Kidney (tissue), 14 donors: ENCODE measurements around the gene MSI2. TPM values are rescaled to one million over a fixed set of nuclear protein-coding genes. Genes with fewer than 3 reads are reported as not detected.

Experiments used
- DNase-seq, 5 donors: peaks; one replicate each; pipeline ENCODE4 v3.0.0-alpha.2; 2013 to 2020
- FAIRE-seq: peaks from 2 replicates; lab custom pipeline; 2012; peaks lifted over from hg19 to GRCh38; lab: Jason Lieb, UNC
- H3K27ac ChIP-seq, 2 donors: one replicate each; pipeline ENCODE4 v1.7.0; 2013; ENCODE audit warnings: low read depth in 2 of 2, low read length in 2 of 2, inconsistent platforms in 1 of 2
- H3K27me3 ChIP-seq: one replicate; pipeline ENCODE4 v1.7.1; 2013; ENCODE audit warnings: low read length, inconsistent platforms; ENCODE audit not compliant: control insufficient read depth, insufficient read depth
- H3K36me3 ChIP-seq, 3 donors: one replicate each; pipeline versions ENCODE4 v1.7.0 to v1.7.1; 2013; ENCODE audit warnings: low read length in 3 of 3, control low read depth in 1 of 3, inconsistent platforms in 1 of 3; ENCODE audit not compliant: insufficient read depth in 3 of 3, control insufficient read depth in 2 of 3
- H3K4me1 ChIP-seq, 3 donors: one replicate each; pipeline versions ENCODE4 v1.7.0 to v1.7.1; 2013; ENCODE audit warnings: low read length in 3 of 3, inconsistent platforms in 1 of 3, low read depth in 1 of 3; ENCODE audit not compliant: control insufficient read depth in 2 of 3, insufficient read depth in 2 of 3
- H3K4me3 ChIP-seq, 3 donors: one replicate each; pipeline versions ENCODE4 v1.7.0 to v1.8.1; 2013; ENCODE audit warnings: low read length in 3 of 3, control low read depth in 1 of 3, inconsistent platforms in 1 of 3
- H3K9ac ChIP-seq, 3 donors: one replicate each; pipeline versions ENCODE4 v1.7.0 to v1.7.1; 2013; ENCODE audit warnings: low read length in 3 of 3, control low read depth in 1 of 3, inconsistent platforms in 1 of 3
- H3K9me3 ChIP-seq, 3 donors: one replicate each; pipeline versions ENCODE4 v1.7.0 to v1.7.1; 2013; ENCODE audit warnings: low read length in 3 of 3, control low read depth in 1 of 3, inconsistent platforms in 1 of 3; ENCODE audit not compliant: control insufficient read depth in 2 of 3, insufficient read depth in 1 of 3
- intact Hi-C: fragments of 100-400 bp; cut with DNase I; formaldehyde crosslinking; loops from one replicate; pipeline ENCODE4 v1.11.1; 2022
- polyA plus RNA-seq: library from polyadenylated mRNA; stranded (reverse); fragments of 350-450 nt; fragmentation: Illumina TruSeq; extraction: RNeasy Lipid Tissue Mini Kit (QIAGEN cat#74804); gene quantifications from one replicate; pipeline ENCODE4 v1.2.3, GENCODE V29; 2014; ENCODE audit warnings: low read depth, low replicate concordance; ENCODE audit not compliant: insufficient read depth
- total RNA-seq: library from RNA; stranded (reverse); fragmentation: NEBNext Ultra II Directional; extraction: Animal tissue kit (Norgen Biotek cat#: 25700); gene quantifications from one replicate; pipeline ENCODE4 v1.2.1, GENCODE V29; 2021
- TF ChIP-seq, protein P1 (sequence below): IDR thresholded peaks from 3 replicates; pipeline ENCODE4 v1.5.1; 2012; ENCODE audit warnings: mild to moderate bottlenecking, moderate library complexity, borderline replicate concordance; ENCODE audit not compliant: insufficient read depth; ENCODE audit errors: extremely low read depth
- donor health status: control.
- donor health status: control.
- donor health status: control.
- donor health status: control.
- donor health status: control.
- donor health status: DM: yes; HTN: yes; CAD: no.
- donor health status: Normal renal cell carcinoma (clear cell type).

Gene MSI2
- total and polyA plus RNA-seq, 2 donors from 2014 or later, result 69.2 to 151 TPM

DNA sequence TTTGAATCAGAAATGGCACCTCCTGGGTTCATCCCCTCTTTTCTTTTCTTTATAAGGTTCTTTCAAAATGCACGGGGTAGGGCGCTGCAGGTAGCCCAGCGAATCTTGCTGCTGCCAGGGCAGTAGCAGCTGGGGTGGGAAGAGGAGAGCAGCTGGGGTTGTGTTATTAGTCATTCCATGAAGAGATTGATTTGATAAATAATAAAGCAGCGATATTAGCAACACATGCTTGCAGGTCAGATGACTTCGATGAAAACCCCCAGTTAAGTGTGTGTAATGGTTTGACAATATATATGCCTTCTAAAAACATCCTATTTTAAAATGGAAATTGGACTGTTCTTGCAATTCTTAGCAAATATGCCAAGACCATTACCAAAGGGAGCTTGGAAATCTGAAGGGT is 288.1 kb downstream of the MSI2 start:
- no peak for FAIRE-seq

DNA sequence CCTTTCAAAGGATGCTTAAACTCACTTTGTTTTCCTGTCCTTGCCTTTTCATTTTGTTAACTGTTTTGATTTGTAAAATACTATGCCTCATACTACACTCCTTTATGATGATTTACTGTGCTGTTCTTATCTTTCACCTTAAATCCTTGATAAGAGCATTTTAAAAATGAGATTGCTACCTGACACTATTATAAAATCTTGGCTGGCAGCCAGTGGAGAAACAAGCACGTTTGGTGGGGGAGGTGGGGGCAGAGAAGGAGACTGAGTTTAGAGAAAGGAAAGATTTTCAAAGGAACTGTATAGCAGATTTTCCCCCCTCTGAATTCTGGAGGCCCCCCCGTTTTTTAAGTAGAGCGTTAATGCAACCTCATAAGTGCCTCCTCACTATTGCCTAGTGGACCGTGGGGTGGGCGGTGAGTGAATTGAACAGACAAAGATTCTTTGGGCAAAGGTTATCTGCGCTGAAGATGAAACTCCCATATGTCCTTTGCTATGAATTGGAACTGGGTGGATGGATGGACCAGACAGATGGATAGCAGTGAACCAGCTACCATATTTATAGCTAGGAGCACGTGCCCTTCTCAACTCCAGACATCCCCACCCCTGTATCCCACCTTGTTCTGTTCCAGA is 288.6 kb downstream of the MSI2 start:
- DNase-seq, result no peak
- Histone ChIP-seq H3K4me1 (peaks cover under 1 to 21% (median 21%) of the 10 kb centered on the region in 3 donors), H3K9me3 (no peaks in the 10 kb centered on the region), H3K9ac (no peak overlapping the region), H3K4me3 (no peak overlapping the region), H3K36me3 (no peaks in the 10 kb centered on the region), H3K27ac (no peak overlapping the region), H3K27me3 (no peaks in the 10 kb centered on the region)
- FAIRE-seq, result no peak
- intact Hi-C loops, result no loop called here
- TF ChIP-seq, protein P1, sequence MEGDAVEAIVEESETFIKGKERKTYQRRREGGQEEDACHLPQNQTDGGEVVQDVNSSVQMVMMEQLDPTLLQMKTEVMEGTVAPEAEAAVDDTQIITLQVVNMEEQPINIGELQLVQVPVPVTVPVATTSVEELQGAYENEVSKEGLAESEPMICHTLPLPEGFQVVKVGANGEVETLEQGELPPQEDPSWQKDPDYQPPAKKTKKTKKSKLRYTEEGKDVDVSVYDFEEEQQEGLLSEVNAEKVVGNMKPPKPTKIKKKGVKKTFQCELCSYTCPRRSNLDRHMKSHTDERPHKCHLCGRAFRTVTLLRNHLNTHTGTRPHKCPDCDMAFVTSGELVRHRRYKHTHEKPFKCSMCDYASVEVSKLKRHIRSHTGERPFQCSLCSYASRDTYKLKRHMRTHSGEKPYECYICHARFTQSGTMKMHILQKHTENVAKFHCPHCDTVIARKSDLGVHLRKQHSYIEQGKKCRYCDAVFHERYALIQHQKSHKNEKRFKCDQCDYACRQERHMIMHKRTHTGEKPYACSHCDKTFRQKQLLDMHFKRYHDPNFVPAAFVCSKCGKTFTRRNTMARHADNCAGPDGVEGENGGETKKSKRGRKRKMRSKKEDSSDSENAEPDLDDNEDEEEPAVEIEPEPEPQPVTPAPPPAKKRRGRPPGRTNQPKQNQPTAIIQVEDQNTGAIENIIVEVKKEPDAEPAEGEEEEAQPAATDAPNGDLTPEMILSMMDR, result no peak

More for the DNA sequence above, 288.1 kb downstream of the MSI2 start:
- no peak overlapping the region for H3K27ac ChIP-seq
- H3K9ac ChIP-seq, result no peak overlapping the region
- no peak overlapping the region for H3K4me3 ChIP-seq
- peaks cover 0 to 19% (median 17%) of the 10 kb centered on the region in 3 donors for H3K4me1 ChIP-seq
- TF ChIP-seq, protein P1, result no peak
- no peaks in the 10 kb centered on the region for H3K27me3 ChIP-seq
- DNase-seq, result no peak
- intact Hi-C loops, result no loop called here
- no peaks in the 10 kb centered on the region for H3K36me3 ChIP-seq
- H3K9me3 ChIP-seq, result no peaks in the 10 kb centered on the region

DNA sequence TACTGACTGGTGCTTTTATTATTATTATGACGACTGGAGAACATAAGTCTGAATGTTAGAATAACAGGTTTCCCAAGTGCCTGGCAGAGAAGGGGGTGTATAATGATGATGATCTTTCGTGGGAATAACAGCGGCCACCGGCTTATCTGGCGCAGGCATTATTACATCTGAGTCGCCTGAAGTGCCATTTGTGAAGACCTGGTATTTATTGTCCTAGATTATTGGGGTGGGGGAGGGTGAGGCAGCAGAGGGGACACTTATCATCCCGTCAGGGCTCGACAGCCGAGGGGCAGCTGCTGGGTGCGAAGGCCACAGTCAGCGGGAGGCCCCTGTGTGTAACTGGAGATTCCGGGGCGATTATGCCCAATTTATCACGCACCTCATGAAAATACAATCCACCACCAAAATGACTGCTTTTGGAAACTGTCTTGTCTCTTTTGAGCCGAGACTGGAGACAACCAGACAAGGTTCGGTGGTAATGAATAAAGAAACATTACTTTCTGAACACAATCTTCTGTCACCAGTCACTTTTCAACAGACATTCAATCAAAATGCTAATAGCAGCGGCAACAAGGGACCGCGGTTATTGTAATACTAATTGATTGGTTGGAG is 289.5 kb downstream of the MSI2 start:
- no peak overlapping the region for H3K9ac ChIP-seq
- H3K27me3 ChIP-seq, result no peaks in the 10 kb centered on the region
- no peak overlapping the region for H3K4me3 ChIP-seq
- no peaks in the 10 kb centered on the region for H3K36me3 ChIP-seq
- H3K9me3 ChIP-seq, result no peaks in the 10 kb centered on the region
- TF ChIP-seq, protein P1, result no peak
- peaks cover 8 to 21% (median 21%) of the 10 kb centered on the region in 3 donors for H3K4me1 ChIP-seq
- H3K27ac ChIP-seq, result no peak overlapping the region
- intact Hi-C loops, result no loop called here
- FAIRE-seq (no peak), DNase-seq (no peak)
